Testis (tissue), 3 donors: ENCODE data around the gene TULP1. TPM values are rescaled to one million over a fixed set of nuclear protein-coding genes. Genes with fewer than 3 reads are reported as not detected.
A peak's percentile ranks its signal among the peaks of the same experiment; 100 is the strongest.

Source experiments
- DNase-seq: peaks from one replicate; pipeline ENCODE4 v3.0.0-alpha.2; 2019
- H3K27ac ChIP-seq, 2 donors: fragments of 200-600 bp; sonication (generic); one replicate each; pipeline ENCODE4 v1.5.1; 2019
- H3K27me3 ChIP-seq: fragments of 200-600 bp; sonication (generic); one replicate; pipeline ENCODE4 v1.5.1; 2019
- H3K36me3 ChIP-seq: fragments of 200-600 bp; sonication (generic); one replicate; pipeline ENCODE4 v1.5.1; 2017; ENCODE audit warnings: low read depth; ENCODE audit errors: missing control alignments
- H3K4me1 ChIP-seq: fragments of 200-600 bp; sonication (generic); one replicate; pipeline ENCODE4 v1.5.1; 2019
- H3K4me3 ChIP-seq, 2 donors: fragments of 200-600 bp; sonication (generic); one replicate each; pipeline ENCODE4 v1.5.1; 2017 to 2019
- H3K9me3 ChIP-seq: fragments of 200-600 bp; sonication (generic); one replicate; pipeline ENCODE4 v1.5.1; 2017
- CTCF ChIP-seq, 3 experiments: fragments of 450-650 bp in 2 of 3; fragments of 200-600 bp in 1 of 3; sonication (generic) in 1 of 3; IDR thresholded peaks; one replicate each; pipeline ENCODE4 v1.5.1; 2016 to 2019; ENCODE audit warnings: antibody characterized with exemption in 3 of 3, mild to moderate bottlenecking in 2 of 3, moderate library complexity in 1 of 3
- POLR2A ChIP-seq: fragments of 450-650 bp; IDR thresholded peaks from one replicate; pipeline ENCODE4 v1.6.1; 2017; ENCODE audit warnings: antibody characterized with exemption, mild to moderate bottlenecking, moderate library complexity
- WGBS, 2 donors: methylation state at CpG; one replicate each; pipeline ENCODE4 v1.1.5; 2018; 5-methylcytosine and 5-hydroxymethylcytosine counted together
- intact Hi-C: fragments of 100-400 bp; cut with DNase I; formaldehyde crosslinking; loops from one replicate; pipeline ENCODE4 v1.15.1; 2023; ENCODE audit warnings: low total_unique reads
- polyA plus RNA-seq: library from polyadenylated mRNA; stranded (reverse); fragments of 350-450 nt; fragmentation: Illumina TruSeq; extraction: RNeasy Lipid Tissue Mini Kit (QIAGEN cat#74804); gene quantifications from one replicate; pipeline ENCODE4 v1.2.3, GENCODE V29; 2014; ENCODE audit warnings: low read depth, low replicate concordance; ENCODE audit not compliant: insufficient read depth
- total RNA-seq, 2 donors: library from RNA; depleted of rRNA; stranded (reverse); fragments of >200 nt; gene quantifications; one replicate each; pipeline ENCODE4 v1.2.3, GENCODE V29; 2016

TULP1 gene
- total and polyA plus RNA-seq, 3 donors from 2014 or later: 0.53 to 2.4 (median 0.87) TPM

GRCh38 chr6:35499372-35499771 lies 13.3 kb downstream of the TULP1 start:
- Histone ChIP-seq H3K4me3 (no peak overlapping the region), H3K9me3 (no peaks in the 10 kb centered on the region), H3K4me1 (peaks cover 23% of the 10 kb centered on the region), H3K36me3 (no peaks in the 10 kb centered on the region), H3K27ac (no peak overlapping the region), H3K27me3 (no peaks in the 10 kb centered on the region)
- WGBS, 2 donors: 86 to 92% methylated on average over 4 of the region's 4 CpGs
- DNase-seq: no peak
- intact Hi-C loops: no loop called here
- TF ChIP-seq POLR2A (no peak), CTCF (IDR thresholded peaks at IDR 0.05) (no peak)

- H3K4me1 ChIP-seq: peaks cover 31% of the 10 kb centered on the region
- intact Hi-C loops: no loop called here
- DNase-seq: no peak
- no peak overlapping the region for H3K27ac ChIP-seq
- H3K27me3 ChIP-seq: no peaks in the 10 kb centered on the region
- H3K36me3 ChIP-seq: no peaks in the 10 kb centered on the region
- 47 to 59% methylated on average over 13 to 14 of the region's 14 CpGs for WGBS, 2 donors
- H3K4me3 ChIP-seq: no peak overlapping the region
- H3K9me3 ChIP-seq: no peaks in the 10 kb centered on the region
- TF ChIP-seq POLR2A: no peak
- no peak for TF ChIP-seq CTCF (IDR thresholded peaks at IDR 0.05)
Observed at GRCh38 chr6:35498422-35499067, 14.2 kb downstream of the TULP1 start.

GRCh38 chr6:35497571-35498421 lies 14.9 kb downstream of the TULP1 start:
- intact Hi-C loops: no loop called here
- Histone ChIP-seq H3K36me3 (no peaks in the 10 kb centered on the region), H3K27me3 (no peaks in the 10 kb centered on the region), H3K9me3 (no peaks in the 10 kb centered on the region), H3K4me1 (peaks cover 31% of the 10 kb centered on the region), H3K27ac (peak overlapping the region; percentile 91 to 98), H3K4me3 (peak overlapping the region; percentile 71 to 88)
- WGBS, 2 donors: 10 to 15% methylated on average over 17 to 76 of the region's 77 CpGs
- peak in 1 of 3 experiments; percentile 8 for TF ChIP-seq CTCF (IDR thresholded peaks at IDR 0.05)
- TF ChIP-seq POLR2A: no peak
- DNase-seq: peak; percentile 54

GRCh38 chr6:35496841-35497570 lies 15.7 kb downstream of the TULP1 start, which contains the start of gene TEAD3:
Gene TEAD3, minus strand, starts transcription at chr6:35497079.
- no peaks in the 10 kb centered on the region for H3K27me3 ChIP-seq
- H3K4me1 ChIP-seq: peaks cover 38% of the 10 kb centered on the region
- WGBS, 2 donors: 0 to 1% methylated on average over 1 to 61 of the region's 98 CpGs
- DNase-seq: peak; percentile 43
- H3K36me3 ChIP-seq: no peaks in the 10 kb centered on the region
- TF ChIP-seq POLR2A: no peak
- no peak for TF ChIP-seq CTCF (IDR thresholded peaks at IDR 0.05)
- no peaks in the 10 kb centered on the region for H3K9me3 ChIP-seq
- peak within 1 kb of the TSS; percentile 95 to 98 for H3K27ac ChIP-seq
- intact Hi-C loops: no loop called here
- H3K4me3 ChIP-seq: peak within 1 kb of the TSS; percentile 88 to 91
